ENCODE results near the gene C5orf63.

- no peak for TF ChIP-seq CTCF (IDR thresholded peaks at IDR 0.05; ENCODE audit: low read depth, low read length, poor library complexity, severe bottlenecking)
- TF ChIP-seq EZH2phosphoT487 (IDR thresholded peaks at IDR 0.05; ENCODE audit: borderline replicate concordance, low read length) = no peak
Observed at GRCh38 chr5:127076315-127077129, 3.2 kb upstream of the C5orf63 start.
